Tibial artery (tissue), 4 donors: ENCODE data around the gene PKNOX2.

ENCODE experiments used
- DNase-seq, 2 donors: peaks; one replicate each; pipeline ENCODE4 v3.0.0-alpha.2; 2019
- H3K27ac ChIP-seq, 2 donors: fragments of 200-600 bp; sonication (generic) in 1 of 2; 1 replicate in 1 of 2; 2 replicates in 1 of 2; pipeline ENCODE4 v1.5.1; 2018 to 2019; ENCODE audit warnings: mild to moderate bottlenecking in 1 of 2
- H3K27me3 ChIP-seq, 2 donors: fragments of 200-600 bp; sonication (generic) in 1 of 2; one replicate each; pipeline versions ENCODE4 v1.5.1 to v1.6.0; 2016 to 2019
- H3K36me3 ChIP-seq, 3 donors: fragments of 200-600 bp; sonication (generic) in 2 of 3; one replicate each; pipeline ENCODE4 v1.5.1; 2016 to 2019; ENCODE audit warnings: mild to moderate bottlenecking in 2 of 3
- H3K4me1 ChIP-seq, 4 donors: fragments of 200-600 bp; sonication (generic) in 2 of 4; 1 replicate in 3 of 4; 2 replicates in 1 of 4; pipeline ENCODE4 v1.5.1; 2016 to 2019
- H3K4me3 ChIP-seq, 2 donors: fragments of 200-600 bp; sonication (generic) in 1 of 2; 1 replicate in 1 of 2; 2 replicates in 1 of 2; pipeline ENCODE4 v1.5.1; 2018 to 2019; ENCODE audit warnings: mild to moderate bottlenecking in 2 of 2
- H3K9me3 ChIP-seq, 3 donors: fragments of 200-600 bp; sonication (generic) in 1 of 3; one replicate each; pipeline ENCODE4 v1.5.1; 2016 to 2019
- intact Hi-C: fragments of 100-400 bp; cut with DNase I; formaldehyde crosslinking; loops from one replicate; pipeline ENCODE4 v1.15.0; 2023; ENCODE audit warnings: low total_unique reads
- TF ChIP-seq, protein P1 (sequence below), 2 experiments: fragments of 200-600 bp in 1 of 2; fragments of 450-650 bp in 1 of 2; IDR thresholded peaks; one replicate each; pipeline ENCODE4 v1.5.1; 2017 to 2019; ENCODE audit warnings: antibody characterized with exemption in 2 of 2, mild to moderate bottlenecking in 1 of 2, moderate library complexity in 1 of 2

Gene PKNOX2

DNA sequence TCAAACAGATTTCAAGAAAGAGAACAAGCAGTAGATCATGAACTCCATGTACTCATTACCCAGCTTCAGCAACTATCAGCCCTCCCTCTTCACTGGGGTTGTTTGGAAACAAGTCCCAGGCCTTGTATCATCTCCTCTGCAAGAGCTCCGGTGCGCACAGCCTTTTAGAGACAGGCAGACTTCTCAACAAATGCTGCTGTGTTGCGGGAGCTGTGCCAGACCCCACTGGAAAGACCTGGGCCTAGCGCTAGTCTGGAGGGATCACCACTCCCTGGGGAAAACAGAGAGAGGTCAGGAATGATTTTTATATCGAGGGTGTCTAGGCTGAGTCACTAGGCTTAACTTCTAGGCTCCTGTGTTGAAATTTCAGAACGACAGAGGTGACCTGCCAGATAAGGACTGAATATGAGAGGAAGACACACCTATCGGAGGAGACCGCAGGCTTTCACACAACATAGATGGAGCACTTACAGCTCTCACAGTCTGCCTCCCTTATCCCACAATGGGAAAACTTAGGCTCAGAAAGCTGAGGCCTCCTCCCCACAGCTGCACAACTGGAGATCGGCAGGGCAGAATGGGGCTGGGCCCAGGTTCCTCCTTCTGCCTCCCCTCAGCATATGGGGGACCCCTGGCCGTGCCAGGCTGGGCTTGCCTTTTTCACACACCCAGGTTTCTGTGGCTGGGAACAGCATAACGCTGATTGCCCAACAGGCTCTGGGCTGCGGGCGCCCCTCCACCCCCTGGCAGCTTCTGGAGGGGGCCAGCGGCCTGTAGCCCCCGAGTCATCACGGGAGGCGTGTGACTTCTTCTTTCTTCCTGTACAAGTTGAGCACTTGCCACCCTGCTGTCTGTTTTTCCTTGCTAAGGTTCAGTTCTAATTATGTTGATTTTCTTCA, 86.0 kb downstream of the PKNOX2 start:
- intact Hi-C loops: no loop called here
- TF ChIP-seq, protein P1, sequence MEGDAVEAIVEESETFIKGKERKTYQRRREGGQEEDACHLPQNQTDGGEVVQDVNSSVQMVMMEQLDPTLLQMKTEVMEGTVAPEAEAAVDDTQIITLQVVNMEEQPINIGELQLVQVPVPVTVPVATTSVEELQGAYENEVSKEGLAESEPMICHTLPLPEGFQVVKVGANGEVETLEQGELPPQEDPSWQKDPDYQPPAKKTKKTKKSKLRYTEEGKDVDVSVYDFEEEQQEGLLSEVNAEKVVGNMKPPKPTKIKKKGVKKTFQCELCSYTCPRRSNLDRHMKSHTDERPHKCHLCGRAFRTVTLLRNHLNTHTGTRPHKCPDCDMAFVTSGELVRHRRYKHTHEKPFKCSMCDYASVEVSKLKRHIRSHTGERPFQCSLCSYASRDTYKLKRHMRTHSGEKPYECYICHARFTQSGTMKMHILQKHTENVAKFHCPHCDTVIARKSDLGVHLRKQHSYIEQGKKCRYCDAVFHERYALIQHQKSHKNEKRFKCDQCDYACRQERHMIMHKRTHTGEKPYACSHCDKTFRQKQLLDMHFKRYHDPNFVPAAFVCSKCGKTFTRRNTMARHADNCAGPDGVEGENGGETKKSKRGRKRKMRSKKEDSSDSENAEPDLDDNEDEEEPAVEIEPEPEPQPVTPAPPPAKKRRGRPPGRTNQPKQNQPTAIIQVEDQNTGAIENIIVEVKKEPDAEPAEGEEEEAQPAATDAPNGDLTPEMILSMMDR (IDR thresholded peaks at IDR 0.05): no peak
- H3K4me3 ChIP-seq: no peak overlapping the region
- H3K9me3 ChIP-seq: no peaks in the 10 kb centered on the region
- no peaks in the 10 kb centered on the region for H3K36me3 ChIP-seq
- H3K27ac ChIP-seq: no peak overlapping the region
- no peaks in the 10 kb centered on the region for H3K27me3 ChIP-seq
- H3K4me1 ChIP-seq: peaks cover 0 to 4% (median 0%) of the 10 kb centered on the region in 4 donors
- no peak for DNase-seq

DNA sequence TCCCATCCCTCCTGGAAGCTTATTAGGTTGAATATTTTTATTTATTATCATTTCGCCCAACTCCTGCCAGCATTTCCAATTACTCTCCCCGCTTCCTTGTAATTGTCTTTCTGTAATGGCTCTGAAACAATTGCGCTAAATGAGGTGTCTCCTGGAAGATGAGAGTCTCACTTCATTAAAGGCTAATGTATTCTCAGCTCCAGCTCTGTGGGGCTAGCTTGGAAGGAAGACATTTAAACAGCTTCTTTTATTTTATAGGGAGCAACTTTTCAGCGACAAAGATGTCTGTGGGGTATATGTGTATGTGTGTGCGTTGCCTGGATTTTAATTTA, 86.6 kb downstream of the PKNOX2 start:
- no peaks in the 10 kb centered on the region for H3K27me3 ChIP-seq
- TF ChIP-seq, protein P1 (IDR thresholded peaks at IDR 0.05): no peak
- no peak overlapping the region for H3K4me3 ChIP-seq
- H3K27ac ChIP-seq: no peak overlapping the region
- no peaks in the 10 kb centered on the region for H3K36me3 ChIP-seq
- no peak for DNase-seq
- H3K4me1 ChIP-seq: peaks cover 0 to 4% (median 0%) of the 10 kb centered on the region in 4 donors
- no peaks in the 10 kb centered on the region for H3K9me3 ChIP-seq
- intact Hi-C loops: no loop called here

DNA sequence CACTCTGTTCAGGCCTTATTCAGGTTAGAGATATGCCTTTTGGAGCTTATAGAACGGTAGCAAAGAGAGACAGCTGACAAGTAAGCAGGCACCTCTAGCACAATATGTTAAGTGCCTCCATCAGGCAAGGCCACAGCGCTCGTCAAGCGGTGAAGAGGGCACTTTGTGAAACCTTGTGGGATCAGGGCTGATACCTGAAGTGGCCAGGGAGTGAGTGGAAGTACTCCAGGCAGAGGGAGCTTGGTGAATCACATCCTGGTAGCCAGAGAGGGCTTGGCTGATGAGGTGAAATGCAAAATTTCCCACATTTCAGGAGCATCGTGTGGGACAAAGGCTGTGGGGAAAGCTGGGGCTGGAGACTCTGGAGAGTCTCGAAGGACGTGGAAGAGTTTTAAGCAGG, 87.4 kb downstream of the PKNOX2 start:
- H3K9me3 ChIP-seq: no peaks in the 10 kb centered on the region

DNA sequence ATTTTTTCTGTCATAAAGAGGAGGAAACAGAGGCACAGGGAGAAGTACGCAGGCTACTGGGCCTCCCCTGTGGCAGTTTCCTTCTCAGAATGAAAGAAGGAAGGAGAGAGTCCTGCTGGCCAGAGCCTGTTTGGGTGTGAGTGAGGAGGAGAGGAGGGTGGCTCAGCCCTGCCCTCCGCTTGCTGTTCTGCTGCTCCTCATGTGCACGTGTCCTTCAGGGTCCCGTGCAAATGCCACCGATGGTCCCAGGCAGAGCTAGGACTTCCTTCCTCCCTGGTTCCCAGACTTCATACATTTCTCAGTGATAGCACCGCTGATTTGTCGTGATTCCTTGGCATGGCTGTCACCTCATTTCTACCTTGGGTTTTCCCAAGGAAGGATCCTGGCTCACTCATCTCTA, 88.7 kb downstream of the PKNOX2 start:
- Histone ChIP-seq H3K4me3 (no peak overlapping the region), H3K4me1 (no peaks in the 10 kb centered on the region), H3K27ac (no peak overlapping the region), H3K9me3 (no peaks in the 10 kb centered on the region), H3K27me3 (no peaks in the 10 kb centered on the region), H3K36me3 (no peaks in the 10 kb centered on the region)
- DNase-seq: no peak
- TF ChIP-seq, protein P1 (IDR thresholded peaks at IDR 0.05): no peak
- intact Hi-C loops: no loop called here

More for the DNA sequence above, 87.4 kb downstream of the PKNOX2 start:
- Histone ChIP-seq H3K27ac (no peak overlapping the region), H3K36me3 (no peaks in the 10 kb centered on the region), H3K4me3 (no peak overlapping the region), H3K4me1 (no peaks in the 10 kb centered on the region), H3K27me3 (no peaks in the 10 kb centered on the region)
- intact Hi-C loops: no loop called here
- TF ChIP-seq, protein P1 (IDR thresholded peaks at IDR 0.05): no peak
- no peak for DNase-seq

DNA sequence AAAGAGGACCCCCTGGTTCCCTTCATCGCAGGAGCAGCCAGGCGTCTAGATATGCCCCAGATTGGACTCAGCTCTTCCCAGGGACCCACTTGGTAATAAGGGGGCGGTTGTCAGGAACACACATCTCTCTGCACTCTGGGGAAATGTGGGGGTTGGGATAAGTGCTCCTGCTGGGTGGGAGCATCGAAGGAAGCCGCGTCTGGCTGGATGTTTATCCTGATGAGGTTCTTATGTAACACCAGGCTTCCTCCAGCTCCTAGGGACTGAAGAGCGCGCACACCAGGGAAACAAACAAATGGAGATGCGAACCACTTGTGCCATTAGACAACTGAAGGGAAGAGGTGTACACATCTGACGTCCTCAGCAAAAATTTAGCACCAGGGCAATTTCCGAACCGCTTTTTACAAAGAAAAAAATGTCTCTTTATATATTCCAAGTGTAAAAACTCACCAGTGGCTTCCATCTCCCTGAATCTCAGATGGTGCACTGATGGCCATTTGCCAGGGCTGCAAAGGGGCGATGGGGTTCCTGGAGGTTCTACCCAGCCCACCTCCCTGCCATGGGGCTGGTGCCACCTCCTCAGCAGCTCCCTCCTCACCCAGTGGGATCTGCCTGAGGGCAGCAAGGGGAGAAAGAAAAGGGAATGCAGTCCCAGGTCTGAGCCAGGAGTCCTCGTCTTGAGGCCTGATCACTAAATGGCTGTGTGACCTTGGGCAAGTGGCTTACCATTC, 89.4 kb downstream of the PKNOX2 start:
- H3K27me3 ChIP-seq: no peaks in the 10 kb centered on the region
- H3K4me3 ChIP-seq: no peak overlapping the region
- TF ChIP-seq, protein P1 (IDR thresholded peaks at IDR 0.05): no peak
- no peak for DNase-seq
- peaks cover 0 to 5% (median 0%) of the 10 kb centered on the region in 4 donors for H3K4me1 ChIP-seq
- H3K9me3 ChIP-seq: no peaks in the 10 kb centered on the region
- H3K27ac ChIP-seq: no peak overlapping the region
- intact Hi-C loops: no loop called here
- no peaks in the 10 kb centered on the region for H3K36me3 ChIP-seq
